Measurements from ENCODE around the gene EDN3. TPM values are rescaled to one million over a fixed set of nuclear protein-coding genes. Genes with fewer than 3 reads are reported as not detected.

The EDN3 gene
- total and polyA plus RNA-seq, 12 donors: 0.16 to 2.1 (median 0.45) TPM

DNA sequence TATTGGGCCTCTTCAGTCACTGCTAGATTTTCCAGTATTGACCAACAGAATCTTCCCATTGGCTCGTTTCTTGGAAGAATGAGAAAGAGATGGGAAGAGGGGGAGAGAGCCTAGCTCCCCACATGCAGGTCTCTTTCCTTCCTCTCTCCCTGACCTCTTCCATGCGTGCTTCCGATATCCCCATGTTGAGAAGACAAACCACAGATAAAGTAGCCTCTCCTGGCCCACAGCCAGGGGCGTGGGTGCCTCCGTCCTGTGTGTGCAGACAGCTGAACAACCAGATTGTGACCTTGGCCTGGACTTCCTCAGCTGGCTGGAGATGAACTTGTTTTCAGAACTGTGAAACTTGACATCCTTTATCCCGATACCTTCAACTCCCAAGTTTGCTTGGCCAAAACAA is 71.0 kb downstream of the EDN3 start:
- intact Hi-C loops (cut with DNase I): no loop called here
- no peaks in the 10 kb centered on the region for H3K27me3 ChIP-seq
- 48 to 66% (median 52%) methylated on average over 6 of the region's 6 CpGs for WGBS, 4 donors
- no peaks in the 10 kb centered on the region for H3K36me3 ChIP-seq (replicated peaks in 1 of 2)
- H3K27ac ChIP-seq: no peak overlapping the region
- H3K4me1 ChIP-seq (replicated peaks in 1 of 2): no peaks in the 10 kb centered on the region
- TF ChIP-seq, protein P1, sequence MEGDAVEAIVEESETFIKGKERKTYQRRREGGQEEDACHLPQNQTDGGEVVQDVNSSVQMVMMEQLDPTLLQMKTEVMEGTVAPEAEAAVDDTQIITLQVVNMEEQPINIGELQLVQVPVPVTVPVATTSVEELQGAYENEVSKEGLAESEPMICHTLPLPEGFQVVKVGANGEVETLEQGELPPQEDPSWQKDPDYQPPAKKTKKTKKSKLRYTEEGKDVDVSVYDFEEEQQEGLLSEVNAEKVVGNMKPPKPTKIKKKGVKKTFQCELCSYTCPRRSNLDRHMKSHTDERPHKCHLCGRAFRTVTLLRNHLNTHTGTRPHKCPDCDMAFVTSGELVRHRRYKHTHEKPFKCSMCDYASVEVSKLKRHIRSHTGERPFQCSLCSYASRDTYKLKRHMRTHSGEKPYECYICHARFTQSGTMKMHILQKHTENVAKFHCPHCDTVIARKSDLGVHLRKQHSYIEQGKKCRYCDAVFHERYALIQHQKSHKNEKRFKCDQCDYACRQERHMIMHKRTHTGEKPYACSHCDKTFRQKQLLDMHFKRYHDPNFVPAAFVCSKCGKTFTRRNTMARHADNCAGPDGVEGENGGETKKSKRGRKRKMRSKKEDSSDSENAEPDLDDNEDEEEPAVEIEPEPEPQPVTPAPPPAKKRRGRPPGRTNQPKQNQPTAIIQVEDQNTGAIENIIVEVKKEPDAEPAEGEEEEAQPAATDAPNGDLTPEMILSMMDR (IDR thresholded peaks at IDR 0.05): no peak
- no peak for TF ChIP-seq POLR2A (IDR thresholded peaks at IDR 0.05)
- no peaks in the 10 kb centered on the region for H3K9me3 ChIP-seq (replicated peaks in 1 of 3)
- H3K4me3 ChIP-seq: no peak overlapping the region
- peak in 3 of 7 donors; percentile 23 to 59 (median 26) for DNase-seq

DNA sequence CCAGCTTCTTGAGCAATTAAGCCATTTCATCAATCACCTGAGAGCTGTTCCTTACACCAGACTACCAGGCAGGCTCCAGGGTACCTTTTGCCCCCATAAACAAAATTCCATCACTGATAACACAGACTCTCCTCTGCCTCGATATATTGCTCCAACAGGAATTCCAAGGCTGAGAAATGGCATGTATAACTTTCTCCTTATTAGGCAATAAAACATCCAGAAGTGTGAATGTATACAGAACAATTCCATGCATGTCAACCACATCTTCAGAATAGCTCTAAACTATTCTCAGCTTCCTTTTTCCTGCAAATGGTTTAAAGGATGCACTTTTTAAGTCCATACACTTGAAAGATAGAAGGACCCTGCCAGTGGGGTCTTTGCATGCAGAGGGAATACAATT is 73.8 kb downstream of the EDN3 start:
- H3K27ac ChIP-seq: no peak overlapping the region
- no peaks in the 10 kb centered on the region for H3K9me3 ChIP-seq (replicated peaks in 1 of 3)
- H3K27me3 ChIP-seq: no peaks in the 10 kb centered on the region
- 60 to 88% (median 74%) methylated on average over 1 of the region's 1 CpG for WGBS, 4 donors
- no peaks in the 10 kb centered on the region for H3K4me1 ChIP-seq (replicated peaks in 1 of 2)
- no peak overlapping the region for H3K4me3 ChIP-seq
- intact Hi-C loops (cut with DNase I): no loop called here
- TF ChIP-seq, protein P1 (IDR thresholded peaks at IDR 0.05): no peak
- no peak for TF ChIP-seq POLR2A (IDR thresholded peaks at IDR 0.05)
- H3K36me3 ChIP-seq (replicated peaks in 1 of 2): no peaks in the 10 kb centered on the region
- DNase-seq: no peak

DNA sequence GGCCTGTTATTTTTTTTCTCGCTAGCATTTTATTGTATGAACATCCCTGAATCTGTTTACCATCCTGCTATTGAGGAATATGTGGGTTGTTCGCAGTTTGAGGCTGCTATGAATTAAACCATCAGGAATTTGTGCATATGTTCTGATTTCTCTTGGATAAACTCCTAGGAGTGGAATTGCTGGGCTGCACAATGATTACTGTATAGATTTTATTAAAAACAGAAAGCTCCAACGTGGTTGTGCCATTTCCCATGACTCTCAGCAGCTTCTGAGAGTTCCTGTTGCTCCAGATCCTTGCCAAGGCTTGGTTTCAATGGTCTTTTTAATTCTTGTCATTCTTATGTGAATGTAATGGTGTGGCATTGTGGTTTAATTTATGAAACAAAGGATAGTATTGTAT is 75.1 kb downstream of the EDN3 start:
- TF ChIP-seq, protein P1 (IDR thresholded peaks at IDR 0.05): no peak
- no peak for TF ChIP-seq POLR2A (IDR thresholded peaks at IDR 0.05)
- H3K36me3 ChIP-seq (replicated peaks in 1 of 2): no peaks in the 10 kb centered on the region
- no peaks in the 10 kb centered on the region for H3K4me1 ChIP-seq (replicated peaks in 1 of 2)
- DNase-seq: no peak
- no peaks in the 10 kb centered on the region for H3K9me3 ChIP-seq (replicated peaks in 1 of 3)
- intact Hi-C loops (cut with DNase I): no loop called here
- no peak overlapping the region for H3K27ac ChIP-seq
- H3K27me3 ChIP-seq: no peaks in the 10 kb centered on the region
- 73 to 93% (median 80%) methylated on average over 3 of the region's 3 CpGs for WGBS, 4 donors
- no peak overlapping the region for H3K4me3 ChIP-seq

Other genes with a start within 250 kb of the EDN3 start
- gene ZNF831, start 136.8 kb upstream of the EDN3 start, total RNA-seq: under 1 TPM; 0.06 to 0.61 (median 0.15) TPM
- under 1 TPM; 0.05 to 0.16 (median 0.10) TPM for gene ZNF831, start 136.8 kb upstream of the EDN3 start, polyA plus RNA-seq